ENCODE measurements around the gene CACNA1C. TPM values are rescaled to one million over a fixed set of nuclear protein-coding genes. Genes with fewer than 3 reads are reported as not detected.

CACNA1C gene
- polyA plus RNA-seq, 1 of the 3 experiments (the other 2 are of a cell fraction), result 1.5 TPM

DNA sequence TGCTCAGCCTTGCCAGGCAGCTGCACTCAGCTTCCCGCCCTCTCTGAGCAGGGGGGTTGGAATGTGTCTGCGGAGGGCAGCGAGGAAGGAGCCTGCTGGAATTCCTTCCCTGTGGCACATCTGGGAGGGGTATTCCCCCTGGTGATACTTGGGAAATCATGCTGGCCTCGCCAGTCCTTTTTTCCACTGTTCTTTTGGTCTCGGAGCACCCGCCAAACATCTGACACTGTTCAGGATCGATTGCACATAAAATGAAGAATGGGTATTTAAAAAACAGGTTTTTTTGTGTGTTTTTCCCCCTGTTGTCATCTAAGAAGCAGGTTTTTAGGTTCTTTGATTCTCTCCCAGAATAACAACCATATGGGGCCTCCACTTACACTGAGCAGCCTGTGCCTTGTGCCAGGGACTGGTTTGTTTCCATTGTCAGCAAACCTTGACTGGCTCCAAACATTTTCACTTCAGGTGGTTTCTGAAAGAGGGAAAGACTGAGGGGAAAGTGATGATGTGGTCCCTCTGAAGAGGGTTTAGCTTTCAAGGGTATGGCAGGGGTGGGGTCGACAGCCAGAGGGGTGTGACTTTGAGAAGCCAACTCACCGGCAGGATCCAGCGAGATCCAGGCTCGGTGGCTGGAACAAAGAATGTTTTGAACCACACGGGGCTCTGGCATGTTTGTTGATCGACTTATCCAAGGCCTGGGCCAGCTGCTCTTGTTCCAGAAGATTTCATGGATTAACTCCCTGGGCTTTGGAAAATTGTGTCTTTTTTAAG lies 215.1 kb downstream of the CACNA1C start (continued):
- TF ChIP-seq, protein P1, sequence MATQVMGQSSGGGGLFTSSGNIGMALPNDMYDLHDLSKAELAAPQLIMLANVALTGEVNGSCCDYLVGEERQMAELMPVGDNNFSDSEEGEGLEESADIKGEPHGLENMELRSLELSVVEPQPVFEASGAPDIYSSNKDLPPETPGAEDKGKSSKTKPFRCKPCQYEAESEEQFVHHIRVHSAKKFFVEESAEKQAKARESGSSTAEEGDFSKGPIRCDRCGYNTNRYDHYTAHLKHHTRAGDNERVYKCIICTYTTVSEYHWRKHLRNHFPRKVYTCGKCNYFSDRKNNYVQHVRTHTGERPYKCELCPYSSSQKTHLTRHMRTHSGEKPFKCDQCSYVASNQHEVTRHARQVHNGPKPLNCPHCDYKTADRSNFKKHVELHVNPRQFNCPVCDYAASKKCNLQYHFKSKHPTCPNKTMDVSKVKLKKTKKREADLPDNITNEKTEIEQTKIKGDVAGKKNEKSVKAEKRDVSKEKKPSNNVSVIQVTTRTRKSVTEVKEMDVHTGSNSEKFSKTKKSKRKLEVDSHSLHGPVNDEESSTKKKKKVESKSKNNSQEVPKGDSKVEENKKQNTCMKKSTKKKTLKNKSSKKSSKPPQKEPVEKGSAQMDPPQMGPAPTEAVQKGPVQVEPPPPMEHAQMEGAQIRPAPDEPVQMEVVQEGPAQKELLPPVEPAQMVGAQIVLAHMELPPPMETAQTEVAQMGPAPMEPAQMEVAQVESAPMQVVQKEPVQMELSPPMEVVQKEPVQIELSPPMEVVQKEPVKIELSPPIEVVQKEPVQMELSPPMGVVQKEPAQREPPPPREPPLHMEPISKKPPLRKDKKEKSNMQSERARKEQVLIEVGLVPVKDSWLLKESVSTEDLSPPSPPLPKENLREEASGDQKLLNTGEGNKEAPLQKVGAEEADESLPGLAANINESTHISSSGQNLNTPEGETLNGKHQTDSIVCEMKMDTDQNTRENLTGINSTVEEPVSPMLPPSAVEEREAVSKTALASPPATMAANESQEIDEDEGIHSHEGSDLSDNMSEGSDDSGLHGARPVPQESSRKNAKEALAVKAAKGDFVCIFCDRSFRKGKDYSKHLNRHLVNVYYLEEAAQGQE (IDR thresholded peaks at IDR 0.05; ENCODE audit: low read depth, low read length), result no peak
- TF ChIP-seq NFIC (IDR thresholded peaks at IDR 0.05; ENCODE audit: borderline replicate concordance), result peak; percentile 52; the same call in 1 of the 2 replicates
- TF ChIP-seq RXRA (IDR thresholded peaks at IDR 0.05; ENCODE audit: borderline replicate concordance, low read depth), result peak; percentile 55; the same call in 1 of the 2 replicates
- peak; percentile 84 for TF ChIP-seq TCF12 (IDR thresholded peaks at IDR 0.05)
- TF ChIP-seq SMC3 (IDR thresholded peaks at IDR 0.05; ENCODE audit: low read depth, low read length), result no peak; the same call in 1 of the 2 replicates
- TF ChIP-seq POLR2AphosphoS5 (IDR thresholded peaks at IDR 0.05; ENCODE audit: low read depth, low read length), result 0 out of 2 replicates have a peak, but pooled peaks have one; percentile 14
- no peak for TF ChIP-seq FOXJ3 (CRISPR knock-in tag; IDR thresholded peaks at IDR 0.05)
- TF ChIP-seq TAF1 (IDR thresholded peaks at IDR 0.05; ENCODE audit: borderline replicate concordance, low read depth, low read length), result no peak
- TF ChIP-seq, protein P2, sequence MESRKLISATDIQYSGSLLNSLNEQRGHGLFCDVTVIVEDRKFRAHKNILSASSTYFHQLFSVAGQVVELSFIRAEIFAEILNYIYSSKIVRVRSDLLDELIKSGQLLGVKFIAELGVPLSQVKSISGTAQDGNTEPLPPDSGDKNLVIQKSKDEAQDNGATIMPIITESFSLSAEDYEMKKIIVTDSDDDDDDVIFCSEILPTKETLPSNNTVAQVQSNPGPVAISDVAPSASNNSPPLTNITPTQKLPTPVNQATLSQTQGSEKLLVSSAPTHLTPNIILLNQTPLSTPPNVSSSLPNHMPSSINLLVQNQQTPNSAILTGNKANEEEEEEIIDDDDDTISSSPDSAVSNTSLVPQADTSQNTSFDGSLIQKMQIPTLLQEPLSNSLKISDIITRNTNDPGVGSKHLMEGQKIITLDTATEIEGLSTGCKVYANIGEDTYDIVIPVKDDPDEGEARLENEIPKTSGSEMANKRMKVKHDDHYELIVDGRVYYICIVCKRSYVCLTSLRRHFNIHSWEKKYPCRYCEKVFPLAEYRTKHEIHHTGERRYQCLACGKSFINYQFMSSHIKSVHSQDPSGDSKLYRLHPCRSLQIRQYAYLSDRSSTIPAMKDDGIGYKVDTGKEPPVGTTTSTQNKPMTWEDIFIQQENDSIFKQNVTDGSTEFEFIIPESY (IDR thresholded peaks at IDR 0.05; ENCODE audit: borderline replicate concordance, low read depth), result 0 out of 2 replicates have a peak, but pooled peaks have one; percentile 20
- TF ChIP-seq, protein P3, sequence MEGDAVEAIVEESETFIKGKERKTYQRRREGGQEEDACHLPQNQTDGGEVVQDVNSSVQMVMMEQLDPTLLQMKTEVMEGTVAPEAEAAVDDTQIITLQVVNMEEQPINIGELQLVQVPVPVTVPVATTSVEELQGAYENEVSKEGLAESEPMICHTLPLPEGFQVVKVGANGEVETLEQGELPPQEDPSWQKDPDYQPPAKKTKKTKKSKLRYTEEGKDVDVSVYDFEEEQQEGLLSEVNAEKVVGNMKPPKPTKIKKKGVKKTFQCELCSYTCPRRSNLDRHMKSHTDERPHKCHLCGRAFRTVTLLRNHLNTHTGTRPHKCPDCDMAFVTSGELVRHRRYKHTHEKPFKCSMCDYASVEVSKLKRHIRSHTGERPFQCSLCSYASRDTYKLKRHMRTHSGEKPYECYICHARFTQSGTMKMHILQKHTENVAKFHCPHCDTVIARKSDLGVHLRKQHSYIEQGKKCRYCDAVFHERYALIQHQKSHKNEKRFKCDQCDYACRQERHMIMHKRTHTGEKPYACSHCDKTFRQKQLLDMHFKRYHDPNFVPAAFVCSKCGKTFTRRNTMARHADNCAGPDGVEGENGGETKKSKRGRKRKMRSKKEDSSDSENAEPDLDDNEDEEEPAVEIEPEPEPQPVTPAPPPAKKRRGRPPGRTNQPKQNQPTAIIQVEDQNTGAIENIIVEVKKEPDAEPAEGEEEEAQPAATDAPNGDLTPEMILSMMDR (IDR thresholded peaks at IDR 0.05), result no peak; the same call in 1 of the 2 replicates
- no peak; the same call in 1 of the 2 replicates for TF ChIP-seq ELF1 (IDR thresholded peaks at IDR 0.05)
- TF ChIP-seq NRF1 (IDR thresholded peaks at IDR 0.05; ENCODE audit: low read depth, low read length), result no peak
- TF ChIP-seq MXI1 (IDR thresholded peaks at IDR 0.05; ENCODE audit: low read depth, low read length), result no peak
- TF ChIP-seq, protein P4, sequence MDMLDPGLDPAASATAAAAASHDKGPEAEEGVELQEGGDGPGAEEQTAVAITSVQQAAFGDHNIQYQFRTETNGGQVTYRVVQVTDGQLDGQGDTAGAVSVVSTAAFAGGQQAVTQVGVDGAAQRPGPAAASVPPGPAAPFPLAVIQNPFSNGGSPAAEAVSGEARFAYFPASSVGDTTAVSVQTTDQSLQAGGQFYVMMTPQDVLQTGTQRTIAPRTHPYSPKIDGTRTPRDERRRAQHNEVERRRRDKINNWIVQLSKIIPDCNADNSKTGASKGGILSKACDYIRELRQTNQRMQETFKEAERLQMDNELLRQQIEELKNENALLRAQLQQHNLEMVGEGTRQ (IDR thresholded peaks at IDR 0.05; ENCODE audit: borderline replicate concordance, low read depth, low read length), result no peak
- peak; percentile 16 to 87; a peak in 2 of 4 replicates for TF ChIP-seq EP300 (IDR thresholded peaks at IDR 0.05; ENCODE audit: borderline replicate concordance in 1 of 2, low read depth in 1 of 2, low read length in 1 of 2)
- no peak for TF ChIP-seq FOXM1 (IDR thresholded peaks at IDR 0.05; ENCODE audit: low read depth)
- no peak for TF ChIP-seq YY1 (IDR thresholded peaks at IDR 0.05; ENCODE audit: low read depth)
- TF ChIP-seq TEAD4 (IDR thresholded peaks at IDR 0.05; ENCODE audit: borderline replicate concordance, insufficient read depth), result peak; percentile 93
- TF ChIP-seq GABPA (IDR thresholded peaks at IDR 0.05; ENCODE audit: low read depth), result no peak
- TF ChIP-seq, protein P5, sequence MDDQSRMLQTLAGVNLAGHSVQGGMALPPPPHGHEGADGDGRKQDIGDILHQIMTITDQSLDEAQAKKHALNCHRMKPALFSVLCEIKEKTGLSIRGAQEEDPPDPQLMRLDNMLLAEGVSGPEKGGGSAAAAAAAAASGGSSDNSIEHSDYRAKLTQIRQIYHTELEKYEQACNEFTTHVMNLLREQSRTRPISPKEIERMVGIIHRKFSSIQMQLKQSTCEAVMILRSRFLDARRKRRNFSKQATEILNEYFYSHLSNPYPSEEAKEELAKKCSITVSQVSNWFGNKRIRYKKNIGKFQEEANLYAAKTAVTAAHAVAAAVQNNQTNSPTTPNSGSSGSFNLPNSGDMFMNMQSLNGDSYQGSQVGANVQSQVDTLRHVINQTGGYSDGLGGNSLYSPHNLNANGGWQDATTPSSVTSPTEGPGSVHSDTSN (IDR thresholded peaks at IDR 0.05), result peak; percentile 52
- no peak for TF ChIP-seq GATA2 (CRISPR knock-in tag; IDR thresholded peaks at IDR 0.05)
